Neural cell (in vitro differentiated cells): ENCODE results near the gene RITA1.

Experiments
- EP300 ChIP-seq: fragments of 450-650 bp; conservative IDR thresholded peaks from 2 replicates; pipeline ENCODE4 v1.6.1; 2014; ENCODE audit warnings: antibody characterized with exemption, mild to moderate bottlenecking, moderate library complexity; ENCODE audit not compliant: poor library complexity, severe bottlenecking
- EZH2 ChIP-seq: fragments of 200-600, 300-800 bp; shearing (Covaris generic), sonication (generic); IDR thresholded peaks from 2 replicates; pipeline ENCODE4 v1.6.1; 2014; ENCODE audit warnings: antibody characterized with exemption, low read length, borderline replicate concordance, mild to moderate bottlenecking; ENCODE audit not compliant: insufficient read depth, poor library complexity, severe bottlenecking
- POLR2AphosphoS5 ChIP-seq: IDR thresholded peaks from 2 replicates; pipeline ENCODE4 v1.6.1; 2012
- RAD21 ChIP-seq: fragments of 450-650 bp; conservative IDR thresholded peaks from 2 replicates; pipeline ENCODE4 v1.6.1; 2014; ENCODE audit warnings: antibody characterized with exemption, mild to moderate bottlenecking, moderate library complexity
- SMC3 ChIP-seq: fragments of 450-650 bp; conservative IDR thresholded peaks from 2 replicates; pipeline ENCODE4 v1.6.1; 2014; ENCODE audit warnings: antibody characterized with exemption, mild to moderate bottlenecking, moderate library complexity; ENCODE audit not compliant: poor library complexity
- TF ChIP-seq, protein P1 (sequence below): IDR thresholded peaks from 2 replicates; pipeline ENCODE4 v1.6.1; 2012; ENCODE audit warnings: borderline replicate concordance
- TF ChIP-seq, protein P2 (sequence below): fragments of 450-650 bp; IDR thresholded peaks from 2 replicates; pipeline ENCODE4 v1.5.1; 2014; ENCODE audit warnings: antibody characterized with exemption, mild to moderate bottlenecking, moderate library complexity; ENCODE audit not compliant: poor library complexity, severe bottlenecking

DNA sequence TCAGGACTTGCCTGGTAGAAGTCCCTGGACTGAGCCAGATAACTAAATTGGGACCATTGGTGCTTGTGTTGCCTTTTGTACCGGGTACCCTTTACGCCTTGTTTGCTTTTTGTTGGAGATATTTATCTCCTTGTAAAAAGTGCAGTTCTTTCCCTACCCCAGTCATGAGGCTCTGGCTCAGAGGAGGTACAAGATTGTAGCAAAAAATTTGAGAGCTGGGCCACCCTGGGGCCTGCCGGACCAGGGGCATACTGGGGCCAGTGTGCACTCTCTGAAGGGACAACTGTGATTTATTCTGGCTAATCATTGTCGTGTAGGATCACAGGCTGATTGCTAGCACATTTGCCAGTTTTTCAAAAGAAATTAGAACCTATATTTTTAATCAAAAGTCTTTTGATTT lies 49.0 kb downstream of the RITA1 start:
- TF ChIP-seq EP300, result no peak
- TF ChIP-seq, protein P1, sequence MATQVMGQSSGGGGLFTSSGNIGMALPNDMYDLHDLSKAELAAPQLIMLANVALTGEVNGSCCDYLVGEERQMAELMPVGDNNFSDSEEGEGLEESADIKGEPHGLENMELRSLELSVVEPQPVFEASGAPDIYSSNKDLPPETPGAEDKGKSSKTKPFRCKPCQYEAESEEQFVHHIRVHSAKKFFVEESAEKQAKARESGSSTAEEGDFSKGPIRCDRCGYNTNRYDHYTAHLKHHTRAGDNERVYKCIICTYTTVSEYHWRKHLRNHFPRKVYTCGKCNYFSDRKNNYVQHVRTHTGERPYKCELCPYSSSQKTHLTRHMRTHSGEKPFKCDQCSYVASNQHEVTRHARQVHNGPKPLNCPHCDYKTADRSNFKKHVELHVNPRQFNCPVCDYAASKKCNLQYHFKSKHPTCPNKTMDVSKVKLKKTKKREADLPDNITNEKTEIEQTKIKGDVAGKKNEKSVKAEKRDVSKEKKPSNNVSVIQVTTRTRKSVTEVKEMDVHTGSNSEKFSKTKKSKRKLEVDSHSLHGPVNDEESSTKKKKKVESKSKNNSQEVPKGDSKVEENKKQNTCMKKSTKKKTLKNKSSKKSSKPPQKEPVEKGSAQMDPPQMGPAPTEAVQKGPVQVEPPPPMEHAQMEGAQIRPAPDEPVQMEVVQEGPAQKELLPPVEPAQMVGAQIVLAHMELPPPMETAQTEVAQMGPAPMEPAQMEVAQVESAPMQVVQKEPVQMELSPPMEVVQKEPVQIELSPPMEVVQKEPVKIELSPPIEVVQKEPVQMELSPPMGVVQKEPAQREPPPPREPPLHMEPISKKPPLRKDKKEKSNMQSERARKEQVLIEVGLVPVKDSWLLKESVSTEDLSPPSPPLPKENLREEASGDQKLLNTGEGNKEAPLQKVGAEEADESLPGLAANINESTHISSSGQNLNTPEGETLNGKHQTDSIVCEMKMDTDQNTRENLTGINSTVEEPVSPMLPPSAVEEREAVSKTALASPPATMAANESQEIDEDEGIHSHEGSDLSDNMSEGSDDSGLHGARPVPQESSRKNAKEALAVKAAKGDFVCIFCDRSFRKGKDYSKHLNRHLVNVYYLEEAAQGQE, result no peak
- TF ChIP-seq, protein P2, sequence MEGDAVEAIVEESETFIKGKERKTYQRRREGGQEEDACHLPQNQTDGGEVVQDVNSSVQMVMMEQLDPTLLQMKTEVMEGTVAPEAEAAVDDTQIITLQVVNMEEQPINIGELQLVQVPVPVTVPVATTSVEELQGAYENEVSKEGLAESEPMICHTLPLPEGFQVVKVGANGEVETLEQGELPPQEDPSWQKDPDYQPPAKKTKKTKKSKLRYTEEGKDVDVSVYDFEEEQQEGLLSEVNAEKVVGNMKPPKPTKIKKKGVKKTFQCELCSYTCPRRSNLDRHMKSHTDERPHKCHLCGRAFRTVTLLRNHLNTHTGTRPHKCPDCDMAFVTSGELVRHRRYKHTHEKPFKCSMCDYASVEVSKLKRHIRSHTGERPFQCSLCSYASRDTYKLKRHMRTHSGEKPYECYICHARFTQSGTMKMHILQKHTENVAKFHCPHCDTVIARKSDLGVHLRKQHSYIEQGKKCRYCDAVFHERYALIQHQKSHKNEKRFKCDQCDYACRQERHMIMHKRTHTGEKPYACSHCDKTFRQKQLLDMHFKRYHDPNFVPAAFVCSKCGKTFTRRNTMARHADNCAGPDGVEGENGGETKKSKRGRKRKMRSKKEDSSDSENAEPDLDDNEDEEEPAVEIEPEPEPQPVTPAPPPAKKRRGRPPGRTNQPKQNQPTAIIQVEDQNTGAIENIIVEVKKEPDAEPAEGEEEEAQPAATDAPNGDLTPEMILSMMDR, result no peak
- no peak for TF ChIP-seq POLR2AphosphoS5
- TF ChIP-seq EZH2, result no peak
- TF ChIP-seq RAD21, result no peak
- TF ChIP-seq SMC3, result no peak
